ENCODE measurements around the gene MED13L.
A peak's percentile ranks its signal among the peaks of the same experiment; 100 is the strongest.

MED13L gene

DNA sequence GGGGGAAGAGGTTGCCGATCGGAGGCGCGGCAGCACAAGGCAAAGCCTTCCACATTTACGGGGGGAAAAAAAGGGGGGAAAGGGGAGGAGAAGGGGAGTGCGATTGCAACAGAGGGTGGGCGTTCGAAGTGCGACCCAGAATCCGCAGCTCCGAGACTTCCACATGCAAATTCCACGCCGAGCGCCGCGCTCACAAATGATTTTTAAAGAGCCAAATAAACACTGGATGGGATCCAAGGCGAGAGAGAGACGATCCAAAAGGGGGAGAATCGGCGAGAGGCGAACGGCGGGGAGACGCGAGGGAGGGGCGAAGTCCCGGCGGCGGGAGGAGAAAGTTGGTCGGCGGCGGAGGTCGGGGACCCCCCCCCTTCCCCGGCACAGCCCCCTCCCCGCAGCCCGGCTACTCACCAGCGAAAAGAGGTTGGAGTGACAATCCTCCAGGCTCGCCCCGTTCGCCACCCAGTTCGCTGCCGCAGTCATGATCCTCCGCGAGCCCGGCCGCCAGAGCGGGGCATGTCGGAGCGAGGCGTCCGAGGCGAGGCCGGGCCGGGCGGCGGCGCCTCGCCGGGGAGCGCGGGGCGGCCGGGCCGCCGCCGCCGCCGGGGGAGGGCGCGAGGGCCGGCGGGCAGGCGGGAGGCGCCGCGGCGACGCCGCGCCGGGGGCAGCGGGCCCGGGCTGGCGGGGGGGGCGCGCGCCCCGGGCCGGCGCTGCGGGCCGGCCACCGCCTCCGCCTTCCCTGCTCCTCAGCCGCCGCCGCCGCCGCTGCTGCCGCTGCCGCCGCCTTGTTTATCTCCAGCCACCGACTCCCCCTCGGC, 634 bp downstream of the MED13L start:
- peak; percentile 55 to 62 for DNase-seq

DNA sequence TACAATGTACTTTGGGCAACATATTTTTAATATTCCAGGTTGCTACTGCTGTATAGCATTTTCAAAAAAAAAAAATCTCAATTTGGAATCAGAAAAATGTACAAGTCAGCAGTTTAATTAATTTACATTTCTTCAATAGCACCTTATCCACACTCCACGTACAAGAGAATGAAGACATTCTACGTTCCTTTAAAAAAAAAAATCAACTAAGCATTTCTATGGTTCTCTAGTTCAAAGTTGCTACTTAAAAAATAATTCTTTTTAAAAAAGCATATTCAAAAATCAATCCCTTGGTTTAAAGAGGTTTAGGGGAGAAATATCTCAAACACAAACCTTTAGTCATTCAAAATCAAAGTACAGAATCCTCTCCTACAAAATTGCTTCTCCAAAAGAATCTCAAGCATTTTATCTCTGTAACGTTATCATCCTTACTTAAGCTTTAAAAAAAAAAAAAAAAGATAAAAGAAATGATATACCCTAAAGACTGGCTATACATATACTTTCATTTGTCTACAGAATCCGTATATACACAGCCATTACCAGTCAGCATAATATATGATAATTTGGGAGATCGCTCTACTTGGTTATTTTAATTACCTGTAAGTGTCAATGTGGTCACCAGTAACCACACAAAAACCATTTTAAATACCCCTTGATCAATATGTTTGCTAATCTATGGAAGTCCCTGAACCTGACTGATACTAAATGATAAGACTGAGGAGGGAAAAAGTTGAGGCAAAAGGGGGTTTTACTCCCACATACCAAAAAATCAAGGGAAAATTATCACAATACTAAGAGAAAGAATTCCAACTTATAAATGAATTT, 2.7 kb downstream of the MED13L start:
- no peak for DNase-seq

DNA sequence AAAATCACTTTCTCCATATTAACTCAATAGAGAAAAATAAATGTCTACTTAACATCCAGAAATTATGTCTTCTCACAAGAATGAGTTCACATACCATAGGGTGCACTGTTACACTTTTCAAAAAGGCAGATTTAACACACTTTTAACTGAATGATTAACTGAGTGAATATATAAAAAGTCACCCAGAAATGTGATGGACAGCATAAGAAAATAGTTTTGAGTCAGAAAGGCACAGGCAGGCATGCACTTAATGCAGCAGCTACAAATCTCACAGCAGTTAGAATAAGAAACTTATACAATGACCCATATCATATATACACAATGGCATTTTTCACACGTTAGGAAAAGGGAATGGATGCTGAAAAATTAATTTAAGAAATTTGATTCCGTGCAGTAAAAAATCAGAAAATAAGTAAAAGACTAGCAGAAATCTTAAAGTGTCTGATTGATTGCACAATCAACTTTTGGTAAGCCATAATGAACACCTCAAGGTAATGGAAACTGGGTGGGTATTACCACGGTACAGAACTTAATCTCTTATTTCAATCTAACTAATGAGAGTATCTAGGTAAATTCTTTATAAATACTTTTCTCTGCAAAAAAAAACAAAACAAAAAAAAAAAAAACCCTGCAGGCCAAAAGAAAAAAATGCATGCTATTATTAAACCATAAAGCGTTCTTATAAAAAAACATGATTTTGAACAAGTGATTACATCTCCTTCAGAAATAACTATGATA, 3.5 kb downstream of the MED13L start:
- DNase-seq, result no peak

DNA sequence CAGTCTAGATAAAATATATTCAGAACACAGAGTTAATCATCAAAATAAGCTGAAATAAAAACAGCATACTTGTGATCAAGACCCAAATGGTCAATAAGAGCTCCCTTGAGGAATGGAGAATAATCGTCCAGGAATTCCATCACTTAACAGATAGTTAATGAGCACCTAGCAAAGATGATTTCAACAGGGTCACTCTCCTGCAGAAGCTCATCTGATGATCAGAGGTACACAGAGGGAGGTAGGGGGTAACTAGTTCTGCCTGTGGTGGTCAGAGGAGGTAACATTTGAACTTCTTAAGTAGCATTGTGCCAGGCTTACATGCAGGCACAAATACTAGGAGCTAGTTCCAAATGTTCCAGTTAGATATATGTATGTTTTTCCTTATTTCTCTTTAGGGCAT, 9.5 kb downstream of the MED13L start:
- no peak for DNase-seq

DNA sequence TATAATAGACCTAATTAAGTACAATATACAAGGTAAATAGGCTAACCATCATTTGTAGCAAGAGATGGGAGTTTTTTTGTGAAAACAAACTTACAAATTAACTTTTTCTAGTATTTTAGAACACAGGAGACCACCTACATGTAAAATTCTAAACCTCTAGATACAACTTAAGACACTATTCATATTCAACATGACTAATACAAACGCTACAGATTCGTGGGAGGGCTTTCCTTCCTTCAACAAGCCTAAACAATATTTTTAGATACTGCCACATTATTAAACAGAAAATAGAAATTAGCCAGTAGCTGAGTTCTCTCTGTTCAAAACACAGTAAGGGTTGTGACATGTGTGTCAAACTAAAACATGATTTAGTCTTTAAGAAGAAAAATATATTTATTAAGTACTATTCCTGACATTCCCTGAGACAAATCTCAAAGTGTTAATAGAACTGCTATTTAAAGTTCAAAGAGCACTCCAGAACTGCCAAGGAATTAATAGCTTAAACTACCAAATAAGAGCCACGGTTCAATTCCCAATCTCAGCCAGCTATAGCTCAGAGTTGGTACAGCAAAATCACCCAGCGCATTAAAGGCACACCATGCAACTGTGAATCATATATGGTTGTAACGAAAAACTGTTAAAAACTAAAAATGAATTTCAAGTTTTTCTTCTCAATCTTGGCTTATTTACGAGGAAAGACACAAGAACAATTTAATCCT, 10.7 kb downstream of the MED13L start:
- no peak for DNase-seq

DNA sequence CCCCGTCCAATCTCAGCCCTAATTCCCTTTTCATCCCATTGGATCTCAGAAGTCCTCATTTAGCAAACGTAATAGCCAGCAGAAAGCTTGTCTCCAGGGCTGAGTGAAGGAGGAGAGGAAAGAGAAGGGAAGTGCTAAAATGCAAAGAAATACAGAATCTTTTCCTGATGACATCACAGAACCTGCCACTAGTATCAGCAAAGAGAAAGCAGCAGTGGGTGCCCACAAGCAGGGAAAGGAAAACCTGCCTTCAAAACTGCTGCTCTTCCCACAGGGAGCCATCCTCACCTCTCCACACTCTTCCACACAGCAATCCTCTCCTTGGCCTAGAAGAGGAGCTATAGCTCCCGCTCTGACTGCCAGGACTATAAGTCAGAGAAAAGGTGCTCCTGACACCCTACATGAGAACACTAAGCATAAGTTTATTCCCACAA, 11.3 kb downstream of the MED13L start:
- DNase-seq, result no peak

DNA sequence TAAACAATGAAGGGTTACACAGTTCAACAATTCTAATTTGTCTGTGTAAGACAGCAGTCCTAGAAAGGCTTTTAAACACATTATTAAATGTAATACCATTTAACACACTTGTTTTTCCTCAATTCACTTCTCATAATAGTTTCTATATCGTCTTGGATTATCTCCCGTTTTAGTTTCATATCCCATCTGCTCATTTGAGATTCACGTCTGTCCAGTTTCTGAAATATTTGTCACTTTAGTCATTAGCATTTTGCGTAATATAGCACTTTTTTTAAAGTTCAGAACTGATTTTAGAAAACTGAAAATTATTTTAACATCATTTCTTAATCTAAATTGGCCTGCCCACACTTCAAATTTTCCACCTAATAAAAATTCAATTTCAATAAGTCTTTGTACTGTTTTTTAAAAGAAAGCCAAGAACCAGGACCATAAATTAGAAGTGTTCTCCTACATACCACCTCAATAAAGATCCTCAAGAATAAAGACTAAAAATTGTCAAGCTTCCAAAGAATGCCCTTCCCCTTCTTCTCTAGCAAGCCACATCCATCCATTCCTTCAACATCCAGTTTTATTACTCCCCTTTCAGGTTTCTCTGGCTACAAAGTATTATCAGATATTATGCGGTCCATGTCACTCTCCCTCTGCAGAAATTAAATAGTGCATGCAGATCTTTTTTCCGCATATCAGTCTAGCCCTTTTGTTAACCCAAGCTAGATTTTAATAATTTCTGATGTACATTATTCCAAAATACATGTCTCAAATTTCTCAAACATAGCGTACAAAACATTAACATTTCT, 11.9 kb downstream of the MED13L start:
- DNase-seq, result no peak

DNA sequence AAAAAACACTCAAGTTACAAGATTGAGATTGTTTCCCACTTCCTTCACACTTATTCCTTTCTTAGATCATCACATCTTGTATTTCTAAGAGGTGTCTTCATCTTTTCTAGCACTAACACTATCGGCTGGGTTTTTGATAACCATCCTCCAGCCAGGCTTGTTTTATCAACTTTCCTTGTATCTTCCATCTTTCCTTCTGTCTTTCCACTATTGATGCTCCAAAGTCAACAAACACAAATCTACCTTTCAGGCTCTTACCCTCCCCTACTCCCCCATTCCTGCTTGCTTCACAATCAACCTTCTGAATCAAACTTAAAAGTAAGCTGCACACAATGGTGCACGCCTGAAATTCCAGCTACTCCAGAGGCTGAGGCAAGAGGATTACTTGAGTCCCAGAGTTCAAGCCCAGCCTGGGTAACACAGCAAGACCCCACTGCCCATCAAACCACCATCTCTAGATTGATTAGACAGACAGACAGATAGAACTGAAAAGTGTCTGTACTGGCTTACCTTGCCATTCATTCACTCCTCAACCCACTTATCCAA, 12.9 kb downstream of the MED13L start:
- DNase-seq, result no peak

DNA sequence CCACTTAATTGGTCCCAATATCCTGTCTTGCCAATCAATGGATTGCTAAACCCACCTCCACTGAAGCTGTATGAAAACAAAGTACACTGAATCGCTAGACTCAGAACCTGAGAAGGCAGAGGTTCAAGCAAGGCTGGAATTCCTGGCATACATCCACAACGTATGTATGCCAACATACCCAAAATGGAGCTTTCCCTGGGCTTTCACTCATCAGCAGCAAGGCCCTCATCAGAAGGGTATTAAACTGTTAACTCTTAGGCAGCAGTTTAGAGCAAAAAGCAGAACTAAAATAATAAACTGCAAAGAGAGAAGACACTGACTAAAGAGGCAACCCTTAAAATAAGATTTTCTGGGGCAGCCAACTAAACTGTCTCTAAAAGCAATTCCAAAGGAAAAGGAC, 13.6 kb downstream of the MED13L start:
- DNase-seq, result no peak

DNA sequence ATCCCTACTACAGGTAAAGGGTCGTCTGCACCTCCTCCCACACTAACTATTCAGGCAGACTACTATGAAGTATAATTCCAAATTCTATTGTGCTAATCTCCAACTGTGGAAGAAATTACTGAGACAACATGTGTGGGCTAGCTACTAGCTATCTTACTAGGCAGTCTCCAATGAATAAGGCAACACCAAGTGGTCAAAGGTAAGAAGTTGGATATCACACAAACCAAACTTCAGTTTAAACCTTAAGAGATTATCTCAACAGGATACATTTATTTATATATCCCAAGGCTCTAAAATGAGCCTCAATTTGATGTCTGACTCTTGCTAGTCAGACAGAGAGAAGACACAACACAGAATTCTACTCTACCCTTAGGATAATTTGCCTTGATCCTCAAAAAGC, 14.1 kb downstream of the MED13L start:
- no peak for DNase-seq

DNA sequence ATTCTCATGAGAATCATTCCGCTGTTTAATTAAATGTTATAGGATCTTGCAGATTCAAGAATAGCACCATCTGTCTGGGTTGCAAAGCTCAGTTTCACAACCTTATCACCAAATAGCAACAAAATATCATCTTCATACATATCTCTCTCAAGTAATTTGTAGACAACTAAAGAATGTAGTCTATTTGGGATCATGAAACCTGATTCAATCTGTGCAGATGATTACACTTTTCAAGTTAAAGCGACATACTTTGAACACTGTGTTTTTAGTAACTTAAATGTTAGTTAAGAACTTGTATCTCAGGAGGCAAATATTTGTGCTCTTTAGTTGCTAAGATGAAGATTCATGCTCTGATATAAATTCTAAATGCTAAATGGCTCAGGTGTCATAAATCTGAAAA, 14.8 kb downstream of the MED13L start:
- no peak for DNase-seq

DNA sequence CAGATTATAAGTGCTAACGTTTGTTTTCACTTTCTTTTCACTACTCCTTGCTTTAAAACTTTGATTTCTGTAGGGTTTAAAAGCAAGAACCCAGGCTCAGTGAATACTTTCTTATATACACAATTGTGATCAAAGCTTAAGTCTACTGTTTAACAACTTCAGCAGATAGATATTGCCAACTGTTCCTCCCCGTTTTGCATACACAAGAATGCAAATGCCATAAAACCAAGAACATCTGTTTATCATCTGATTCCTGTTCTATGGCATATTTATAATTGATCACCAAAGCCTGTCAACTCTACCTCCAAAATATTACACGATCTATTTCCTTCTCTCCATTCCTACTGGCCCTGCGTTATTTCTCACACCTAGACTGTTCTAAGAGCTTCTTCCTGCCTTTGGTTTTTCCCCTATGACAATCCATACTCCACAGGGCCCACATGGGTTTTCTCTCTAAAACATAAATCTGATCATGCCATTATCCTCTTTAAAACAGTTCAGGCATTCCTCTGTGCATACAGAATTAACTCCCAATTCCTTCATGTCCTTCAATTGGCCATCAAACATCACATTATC, 15.9 kb downstream of the MED13L start:
- DNase-seq, result no peak

DNA sequence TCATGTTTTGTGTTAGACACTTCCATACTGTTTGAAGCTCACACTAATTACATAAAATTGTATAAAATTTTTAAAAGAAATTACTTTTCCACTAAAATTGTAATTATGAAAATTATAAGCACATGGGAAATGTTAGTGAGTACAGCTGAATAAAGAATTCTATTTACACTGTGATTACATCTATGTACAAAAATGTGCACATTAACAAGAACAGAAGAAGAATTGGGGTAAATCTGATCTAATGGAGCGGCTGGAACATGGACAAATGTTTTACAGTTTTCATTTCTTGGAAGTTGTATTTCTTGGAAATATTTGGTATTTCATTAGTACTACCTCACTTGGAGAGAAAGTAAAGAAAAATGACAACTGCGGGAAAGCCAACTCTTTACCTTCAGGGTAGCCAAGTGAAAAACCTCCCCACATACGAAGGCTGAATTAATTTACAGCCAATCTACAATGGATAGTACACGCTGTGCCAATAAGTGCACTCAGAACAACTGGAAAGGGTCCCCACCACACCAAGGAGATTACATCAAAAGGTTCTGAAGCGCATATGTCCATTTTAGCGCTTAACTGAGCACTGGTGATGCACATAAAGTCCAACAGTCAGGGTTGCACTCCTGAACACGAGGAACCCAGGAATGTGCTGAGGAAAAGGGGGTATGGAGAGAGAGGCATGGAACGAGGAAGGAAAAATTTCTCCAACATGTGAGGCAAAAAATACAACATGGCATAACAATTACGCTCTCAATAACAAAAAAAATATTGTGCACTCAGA, 17.5 kb downstream of the MED13L start:
- DNase-seq, result no peak

DNA sequence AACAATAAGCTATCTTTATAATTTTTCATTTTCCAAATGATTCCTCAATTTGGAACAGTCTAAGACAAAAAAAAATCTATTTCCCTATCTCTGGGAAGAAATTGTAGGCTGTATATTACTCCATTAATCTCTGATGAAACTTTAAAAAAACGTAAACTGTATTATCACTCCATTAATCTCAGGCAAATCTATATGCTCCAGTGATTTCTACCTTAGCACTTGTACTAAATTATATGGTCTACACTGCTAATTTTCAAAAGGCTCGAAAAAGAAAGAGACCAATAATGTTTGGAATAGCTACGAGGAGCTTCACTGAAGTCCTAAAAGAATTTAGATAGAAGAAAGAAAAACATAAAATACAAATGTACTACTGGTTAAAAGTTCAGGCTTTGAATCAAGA, 19.7 kb downstream of the MED13L start:
- DNase-seq, result no peak

DNA sequence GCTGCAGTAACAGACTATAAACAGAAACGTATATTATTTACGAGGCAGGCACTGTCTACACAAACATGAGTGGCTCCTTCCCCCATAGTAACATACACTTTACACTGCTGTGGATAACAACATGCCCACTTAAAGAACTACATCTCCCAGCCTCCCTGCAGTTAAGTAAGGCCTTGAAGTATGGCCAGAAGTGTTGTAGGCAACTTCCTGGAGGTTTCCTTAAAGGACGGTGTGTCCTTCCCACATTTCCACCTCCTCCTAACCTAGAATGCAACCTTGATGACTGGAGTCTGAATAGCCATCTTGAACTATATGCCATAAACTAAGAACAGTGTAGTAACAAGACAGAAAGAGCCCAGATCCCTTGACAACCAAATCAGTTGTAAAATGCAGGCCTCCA, 20.3 kb downstream of the MED13L start:
- DNase-seq, result no peak

DNA sequence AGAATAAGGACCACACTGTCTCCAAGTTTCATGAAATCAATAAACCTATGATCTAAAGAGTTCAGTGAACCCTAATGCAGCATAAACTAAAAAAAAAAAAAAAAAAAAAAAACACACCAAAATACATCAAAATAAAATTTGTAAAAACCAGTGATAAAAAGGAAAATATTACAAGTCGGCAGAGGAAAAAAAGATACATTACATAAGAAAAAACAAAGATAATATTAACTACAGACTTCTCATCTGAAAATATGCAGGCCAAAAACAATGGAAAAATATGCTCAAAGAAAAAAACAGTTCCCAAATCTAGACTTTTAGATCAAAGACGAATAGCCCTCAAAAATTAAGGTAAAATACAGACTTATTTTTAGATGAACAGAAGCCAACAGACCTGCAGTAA, 27.6 kb downstream of the MED13L start:
- no peak for DNase-seq

DNA sequence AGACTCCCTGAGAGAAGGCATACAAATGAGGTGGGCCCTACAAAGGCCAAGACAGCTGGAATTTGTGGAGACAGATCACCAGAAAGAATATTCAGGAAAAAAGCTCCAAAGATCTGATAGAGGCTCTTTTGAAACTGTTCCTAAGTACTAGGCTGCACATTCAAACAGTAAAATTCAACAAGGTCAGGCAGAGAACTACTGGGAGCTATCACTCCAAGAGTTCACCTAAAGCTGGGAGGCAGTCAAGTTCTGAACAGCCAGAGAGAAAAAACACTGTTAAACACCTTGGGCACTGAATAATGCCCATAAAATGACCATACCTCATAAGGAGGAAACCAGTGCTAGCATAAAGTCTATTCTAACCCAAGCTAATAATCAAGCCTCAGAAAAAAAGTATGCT, 28.6 kb downstream of the MED13L start:
- DNase-seq, result no peak

DNA sequence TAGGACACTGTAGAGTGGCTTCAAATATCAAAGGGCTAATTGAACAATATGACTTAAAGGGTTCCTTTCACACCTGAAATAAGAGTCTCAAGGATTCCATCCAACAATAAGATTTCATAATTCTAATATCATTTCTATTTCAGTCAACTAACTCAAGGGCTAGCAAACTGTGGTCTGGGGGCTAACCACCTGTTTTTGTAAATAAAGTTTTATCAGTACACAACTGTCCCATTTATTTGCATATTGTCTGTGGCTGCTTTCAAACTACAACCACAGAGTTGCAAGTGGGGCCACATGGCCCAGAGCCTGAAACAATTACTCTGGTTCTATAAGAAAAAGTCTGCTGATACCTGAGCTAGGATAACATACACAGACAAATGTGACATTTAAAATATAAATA, 29.1 kb downstream of the MED13L start:
- no peak for DNase-seq

DNA sequence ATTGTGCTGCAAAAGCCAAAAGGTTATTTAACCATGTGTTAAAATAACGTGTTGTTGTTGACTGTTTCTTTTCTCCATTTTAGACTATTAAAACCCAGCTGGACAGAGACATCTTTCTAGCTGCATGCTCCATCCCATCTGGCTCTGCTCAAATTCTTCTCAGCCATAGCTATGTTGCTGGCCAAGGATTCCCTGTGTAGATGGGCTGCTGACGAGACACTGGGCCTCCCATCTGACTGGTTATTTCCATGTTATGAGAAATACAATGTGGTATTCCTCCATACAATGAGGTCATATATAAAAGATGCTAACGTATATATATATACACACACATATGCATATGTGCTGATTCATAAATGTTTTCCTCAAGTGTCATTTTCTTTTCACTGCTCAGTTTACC, 30.1 kb downstream of the MED13L start:
- DNase-seq, result no peak

DNA sequence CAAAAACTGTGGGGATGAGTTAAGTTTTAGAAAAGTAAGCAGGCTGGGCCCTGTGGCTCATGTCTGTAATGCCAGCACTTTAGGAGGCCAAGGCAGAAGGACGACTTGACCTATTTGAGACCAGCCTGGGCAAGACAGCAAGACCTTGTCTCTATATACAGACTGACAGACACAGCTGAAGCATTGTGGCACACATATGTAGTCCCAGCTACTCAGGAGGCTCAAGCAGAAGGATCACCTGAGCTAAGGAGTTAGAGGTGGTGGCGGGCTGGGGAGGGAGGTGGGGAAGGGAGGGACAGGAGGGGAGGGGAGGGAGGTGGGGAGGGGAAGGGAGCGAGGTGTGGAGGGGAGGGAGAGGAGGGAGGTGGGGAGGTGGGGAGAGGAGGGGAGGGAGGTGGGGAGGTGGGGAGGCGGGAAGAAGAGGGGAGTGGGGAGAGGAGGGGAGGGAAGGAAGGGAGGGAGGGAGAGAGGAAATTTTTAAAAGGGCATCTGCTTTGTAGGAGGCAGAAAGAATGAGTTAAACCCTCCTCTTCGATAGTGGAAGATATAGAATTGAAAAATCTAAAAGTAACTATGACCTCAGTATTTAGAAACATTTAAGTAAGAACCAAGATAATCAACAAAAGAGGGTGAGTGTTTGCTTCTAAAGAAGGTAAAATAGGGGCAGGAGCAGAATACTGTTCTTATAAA, 30.9 kb downstream of the MED13L start:
- no peak for DNase-seq
